H4 (cell line): Measurements from ENCODE around the gene ITGB8. TPM values are rescaled to one million over a fixed set of nuclear protein-coding genes. Genes with fewer than 3 reads are reported as not detected.

Experiments used
- DNase-seq: peaks from one replicate; pipeline ENCODE4 v3.0.0-alpha.2; 2015; ENCODE audit warnings: low spot score
- total RNA-seq: library from RNA; depleted of rRNA; stranded (reverse); fragments of >200 nt; shearing (Covaris generic); gene quantifications from 2 replicates; pipeline ENCODE4 v1.2.3, GENCODE V29; 2014

The ITGB8 gene
- total RNA-seq, 1 experiment from 2014 or later, result 107 TPM

- DNase-seq, result no peak
Measured at GRCh38 chr7:20307901-20308300, 22.8 kb upstream of the ITGB8 start.

- no peak for DNase-seq
Measured at GRCh38 chr7:20310301-20310700, 20.4 kb upstream of the ITGB8 start.

- peak; percentile 78 for DNase-seq
Measured at GRCh38 chr7:20310963-20311742, 19.5 kb upstream of the ITGB8 start.

GRCh38 chr7:20311743-20312042 is 19.0 kb upstream of the ITGB8 start:
- no peak for DNase-seq

DNA sequence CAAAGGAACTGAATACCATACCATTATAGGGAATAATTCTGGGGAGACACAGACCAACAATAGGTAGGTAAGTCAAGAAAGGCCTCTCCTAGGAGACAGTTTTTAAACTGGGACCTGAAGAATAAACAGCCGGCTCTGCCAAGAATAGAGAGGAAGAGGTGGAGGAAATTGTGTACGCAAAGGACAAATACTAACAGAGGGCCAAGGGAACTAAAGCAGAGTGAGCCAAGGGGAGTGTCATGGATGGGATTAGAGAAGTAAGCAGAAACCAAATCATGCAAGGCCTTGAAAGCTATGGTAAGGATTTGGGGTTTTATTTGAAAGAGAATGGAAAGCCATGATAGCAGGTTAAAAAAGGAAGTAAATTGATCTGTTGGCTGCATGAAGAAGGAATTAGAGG is 18.1 kb upstream of the ITGB8 start:
- no peak for DNase-seq

- DNase-seq, result no peak
Measured at GRCh38 chr7:20313626-20314025, 17.1 kb upstream of the ITGB8 start.

- DNase-seq, result no peak
Measured at GRCh38 chr7:20314198-20314597, 16.5 kb upstream of the ITGB8 start.

- DNase-seq, result no peak
Measured at GRCh38 chr7:20316706-20317105, 14.0 kb upstream of the ITGB8 start.

GRCh38 chr7:20317413-20317812 is 13.3 kb upstream of the ITGB8 start:
- no peak for DNase-seq

- DNase-seq, result no peak
Measured at GRCh38 chr7:20318933-20319332, 11.8 kb upstream of the ITGB8 start.

DNA sequence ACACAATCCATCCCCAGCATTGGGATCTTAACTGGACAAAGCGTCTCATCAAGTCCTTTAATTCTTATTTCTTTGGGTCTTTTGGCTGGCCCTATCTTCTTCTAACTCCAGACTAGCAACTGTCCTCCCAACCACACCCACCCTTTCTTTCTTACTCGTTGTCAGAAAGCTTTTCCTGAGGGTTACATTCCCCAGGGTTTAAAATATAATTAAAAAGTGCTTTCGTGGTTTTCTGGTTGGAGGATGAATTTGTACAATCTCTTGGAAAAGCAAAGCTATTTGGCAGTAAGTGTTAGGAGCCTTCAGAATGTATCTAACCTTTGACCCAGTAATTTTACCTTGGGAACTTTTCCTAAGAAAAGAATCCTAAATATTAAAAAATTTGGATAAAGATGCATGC is 10.4 kb upstream of the ITGB8 start:
- DNase-seq, result no peak

DNA sequence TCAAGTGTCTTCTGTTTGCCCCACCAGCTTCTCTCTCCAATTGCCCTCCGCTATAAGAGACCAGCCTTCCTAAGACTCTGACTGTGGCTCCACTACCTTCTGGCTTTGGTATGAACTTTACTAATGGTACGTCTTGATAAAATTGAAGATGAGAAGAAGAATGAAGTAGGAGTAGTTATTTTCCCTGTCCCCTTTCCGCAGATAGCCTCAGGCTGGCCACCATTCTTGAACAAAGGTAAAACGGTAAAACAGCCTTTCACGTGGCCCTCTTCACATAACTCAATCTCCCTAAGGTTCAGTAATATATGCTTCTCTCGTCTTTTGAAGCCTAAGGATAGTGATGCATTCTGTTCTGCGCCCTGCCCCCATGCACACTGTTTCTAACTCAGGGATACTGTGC is 9.9 kb upstream of the ITGB8 start:
- no peak for DNase-seq

- DNase-seq, result no peak
Measured at GRCh38 chr7:20323595-20323994, 7.1 kb upstream of the ITGB8 start.

DNA sequence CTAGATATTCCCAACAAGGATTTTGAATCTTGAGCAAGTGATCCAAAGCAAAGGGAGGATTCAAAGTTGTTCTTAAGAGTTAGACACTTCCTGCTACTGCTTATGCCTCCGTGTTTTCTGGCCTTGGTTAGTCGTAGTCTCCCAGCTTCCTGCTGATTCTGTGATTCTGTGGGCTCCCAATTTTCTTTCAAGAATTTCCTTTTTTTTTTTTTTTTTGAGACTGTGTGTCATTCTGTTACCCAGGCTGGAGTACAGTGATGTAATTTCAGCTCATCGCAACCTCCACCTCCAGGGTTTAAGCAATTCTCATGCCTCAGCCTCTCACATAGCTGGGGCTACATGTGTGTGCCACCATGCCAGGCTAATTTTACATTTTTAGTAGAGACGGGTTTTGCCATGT is 4.4 kb upstream of the ITGB8 start:
- DNase-seq, result no peak

GRCh38 chr7:20327055-20327454 is 3.6 kb upstream of the ITGB8 start:
- DNase-seq, result no peak

- no peak for DNase-seq
Measured at GRCh38 chr7:20328027-20328426, 2.7 kb upstream of the ITGB8 start.

- no peak for DNase-seq
Measured at GRCh38 chr7:20328692-20329091, 2.0 kb upstream of the ITGB8 start.

GRCh38 chr7:20329389-20330238 is 1.1 kb upstream of the ITGB8 start:
- DNase-seq, result peak; percentile 96

- peak; percentile 62 for DNase-seq
Measured at GRCh38 chr7:20330928-20331909, 519 bp downstream of the ITGB8 start.

- no peak for DNase-seq
Measured at GRCh38 chr7:20331910-20332813, 1.5 kb downstream of the ITGB8 start.

- DNase-seq, result no peak
Measured at GRCh38 chr7:20338285-20338684, 7.6 kb downstream of the ITGB8 start.
